Brain microvascular endothelial cell (primary cell): Measurements from ENCODE around the gene FARP1.

Experiments used
- DNase-seq: peaks from one replicate; pipeline ENCODE4 v3.0.0-alpha.2; 2020
- H3K27ac ChIP-seq: fragments of 250-450 bp; sonication (Bioruptor Pico); 2 replicates; pipeline ENCODE4 v1.5.1; 2020; ENCODE audit warnings: mild to moderate bottlenecking, moderate library complexity
- H3K27me3 ChIP-seq: fragments of 250-450 bp; sonication (Bioruptor Pico); replicated peaks from 2 replicates; pipeline ENCODE4 v1.5.1; 2020; ENCODE audit warnings: mild to moderate bottlenecking
- H3K36me3 ChIP-seq: fragments of 250-450 bp; sonication (Bioruptor Pico); replicated peaks from 2 replicates; pipeline ENCODE4 v1.5.1; 2020; ENCODE audit warnings: mild to moderate bottlenecking
- H3K4me3 ChIP-seq: 2 replicates; pipeline ENCODE4 v1.5.1; 2011; ENCODE audit warnings: low read depth, mild to moderate bottlenecking, control low read depth, low read length, moderate library complexity
- CTCF ChIP-seq: IDR thresholded peaks from 2 replicates; pipeline ENCODE4 v1.5.1; 2011; ENCODE audit warnings: low read depth, mild to moderate bottlenecking, moderate library complexity, low read length, control low read depth, inconsistent platforms; ENCODE audit errors: missing control alignments
- in situ Hi-C: cut with HindIII; loops from 2 replicates; pipeline ENCODE4 v1.10.0; 2017; ENCODE audit warnings: low sequenced_read_pairs, low pct_ligation_motif_present

Gene FARP1

GRCh38 chr13:98488736-98489135, 345.8 kb downstream of the FARP1 start:
- Histone ChIP-seq H3K4me3 (no peak overlapping the region), H3K27me3 (no peaks in the 10 kb centered on the region), H3K36me3 (no peaks in the 10 kb centered on the region), H3K27ac (no peak overlapping the region)
- in situ Hi-C loops = no loop called here
- no peak for TF ChIP-seq CTCF
- DNase-seq = no peak

GRCh38 chr13:98489446-98490194, 346.7 kb downstream of the FARP1 start:
- in situ Hi-C loops = no loop called here
- H3K27ac ChIP-seq = no peak overlapping the region
- DNase-seq = no peak
- H3K36me3 ChIP-seq = no peaks in the 10 kb centered on the region
- H3K4me3 ChIP-seq = no peak overlapping the region
- no peaks in the 10 kb centered on the region for H3K27me3 ChIP-seq
- no peak for TF ChIP-seq CTCF

DNA sequence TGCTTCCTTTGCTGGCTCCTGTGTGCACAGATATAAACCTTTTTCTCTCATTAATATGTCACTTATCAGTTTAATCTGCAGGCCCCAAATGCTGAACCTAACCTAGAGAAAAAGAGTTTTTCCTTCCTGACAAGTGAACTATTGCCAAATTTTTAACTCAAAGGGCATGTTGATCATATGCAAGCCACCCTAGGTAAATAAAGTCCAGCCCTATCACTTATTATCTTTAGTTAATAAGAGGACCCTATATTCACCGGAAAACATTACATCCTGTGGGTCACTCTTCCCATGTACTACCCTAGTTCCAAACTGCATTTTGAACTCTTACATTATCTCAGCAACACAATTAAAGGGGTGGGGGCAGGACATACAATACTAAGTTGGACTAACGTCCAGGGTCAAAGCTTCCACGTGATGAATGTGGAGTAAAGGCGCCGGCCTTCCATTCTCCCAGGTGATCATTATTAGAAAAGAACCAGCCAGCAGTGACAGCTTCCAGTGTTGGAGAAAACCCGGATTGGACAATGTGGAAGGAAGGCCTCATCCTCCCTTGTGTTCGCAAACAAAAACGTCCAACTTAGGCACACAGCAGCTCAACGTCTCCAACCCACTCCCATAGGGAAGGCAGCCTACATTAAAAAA, 347.4 kb downstream of the FARP1 start:
- Histone ChIP-seq H3K36me3 (no peaks in the 10 kb centered on the region), H3K27ac (no peak overlapping the region), H3K4me3 (no peak overlapping the region), H3K27me3 (no peaks in the 10 kb centered on the region)
- DNase-seq = no peak
- in situ Hi-C loops = no loop called here
- TF ChIP-seq CTCF = no peak

- in situ Hi-C loops = no loop called here
- no peak overlapping the region for H3K4me3 ChIP-seq
- H3K36me3 ChIP-seq = no peaks in the 10 kb centered on the region
- no peak for TF ChIP-seq CTCF
- no peak overlapping the region for H3K27ac ChIP-seq
- H3K27me3 ChIP-seq = no peaks in the 10 kb centered on the region
- DNase-seq = no peak
Observed at GRCh38 chr13:98490866-98491265, 348.0 kb downstream of the FARP1 start.

DNA sequence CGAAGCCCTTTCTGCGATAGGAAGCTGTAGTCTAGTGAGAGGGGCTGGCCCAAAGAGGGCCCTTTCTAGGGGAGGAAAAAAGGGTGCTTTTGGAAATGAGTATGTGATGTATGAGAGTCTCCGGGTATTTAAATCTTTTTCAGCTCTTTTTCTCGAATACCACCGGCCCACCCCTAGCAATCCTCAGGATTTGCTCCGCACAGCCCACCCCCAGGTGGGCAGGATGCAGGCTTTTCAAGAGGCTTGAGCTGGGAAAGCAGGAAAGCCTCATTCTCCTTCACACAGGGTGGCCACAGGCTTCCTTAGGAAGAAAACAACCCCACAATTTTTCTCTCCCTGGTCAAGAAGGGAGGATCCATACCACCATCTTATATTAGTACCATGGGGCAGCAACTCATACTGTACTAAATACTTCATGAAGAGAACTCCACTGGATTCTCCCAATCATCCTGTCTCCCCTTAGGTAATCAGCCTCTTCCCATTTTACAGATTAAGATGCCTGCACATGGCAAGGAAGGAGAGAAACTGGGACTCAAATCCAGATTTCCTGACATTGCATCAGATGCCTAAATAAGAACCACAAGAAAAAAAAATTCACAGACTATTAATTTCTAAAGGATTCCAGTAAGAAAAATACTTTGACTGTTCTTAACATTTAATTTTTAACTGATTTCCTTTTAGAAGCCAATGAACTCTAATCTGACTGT, 349.6 kb downstream of the FARP1 start:
- no peak for DNase-seq
- no peak overlapping the region for H3K4me3 ChIP-seq
- H3K27me3 ChIP-seq = no peaks in the 10 kb centered on the region
- no peaks in the 10 kb centered on the region for H3K36me3 ChIP-seq
- H3K27ac ChIP-seq = no peak overlapping the region
- in situ Hi-C loops = no loop called here
- no peak for TF ChIP-seq CTCF
